Activated CD4-positive, alpha-beta T cell treated with anti-CD3 and anti-CD28 coated beads, Interleukin-2, amount 50 U/mL, for 48 hours (primary cell): ENCODE data around the gene C10orf53.

Experiments used
- DNase-seq, 2 experiments: peaks; one replicate each; pipeline ENCODE4 v3.0.0-alpha.2; 2020

Gene C10orf53

GRCh38 chr10:49739426-49739825 is 60.0 kb downstream of the C10orf53 start:
- DNase-seq, result no peak

DNA sequence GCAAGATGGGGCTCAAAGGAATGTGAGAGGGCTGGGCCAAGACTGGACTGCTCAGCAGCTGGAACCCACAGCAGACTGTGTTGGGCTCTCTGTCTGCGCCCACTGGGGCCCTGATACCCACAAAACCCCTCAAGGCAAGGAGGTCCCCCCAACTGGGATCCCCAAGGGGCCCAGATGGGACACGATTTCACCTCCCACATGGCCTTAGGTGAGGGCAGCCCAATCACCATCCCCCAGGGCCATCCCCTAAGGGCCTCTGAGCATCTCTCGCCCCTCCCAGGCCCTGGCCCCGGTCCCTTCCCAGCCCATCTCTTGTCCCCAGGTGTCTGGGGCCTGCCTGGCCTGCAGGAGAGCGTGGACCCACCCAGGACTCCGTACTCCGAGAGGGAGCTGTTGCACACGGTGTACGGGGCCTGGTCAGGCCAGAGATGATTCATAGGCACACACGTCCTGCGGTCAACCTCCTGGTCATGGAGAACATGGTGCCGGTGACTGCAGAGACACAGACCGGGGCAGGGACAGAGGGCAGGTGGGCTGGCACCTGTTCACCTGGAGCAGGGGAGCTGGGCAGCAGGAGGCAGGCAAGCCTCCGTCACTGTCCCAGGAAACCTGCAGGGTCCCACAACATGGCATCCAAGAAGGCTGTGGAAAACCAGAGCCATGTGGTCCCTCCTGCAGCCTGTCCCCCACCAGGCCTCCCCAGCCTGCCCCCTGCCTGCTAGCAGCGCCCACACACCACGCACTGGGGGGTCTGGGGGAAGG is 61.1 kb downstream of the C10orf53 start:
- DNase-seq, result no peak

DNA sequence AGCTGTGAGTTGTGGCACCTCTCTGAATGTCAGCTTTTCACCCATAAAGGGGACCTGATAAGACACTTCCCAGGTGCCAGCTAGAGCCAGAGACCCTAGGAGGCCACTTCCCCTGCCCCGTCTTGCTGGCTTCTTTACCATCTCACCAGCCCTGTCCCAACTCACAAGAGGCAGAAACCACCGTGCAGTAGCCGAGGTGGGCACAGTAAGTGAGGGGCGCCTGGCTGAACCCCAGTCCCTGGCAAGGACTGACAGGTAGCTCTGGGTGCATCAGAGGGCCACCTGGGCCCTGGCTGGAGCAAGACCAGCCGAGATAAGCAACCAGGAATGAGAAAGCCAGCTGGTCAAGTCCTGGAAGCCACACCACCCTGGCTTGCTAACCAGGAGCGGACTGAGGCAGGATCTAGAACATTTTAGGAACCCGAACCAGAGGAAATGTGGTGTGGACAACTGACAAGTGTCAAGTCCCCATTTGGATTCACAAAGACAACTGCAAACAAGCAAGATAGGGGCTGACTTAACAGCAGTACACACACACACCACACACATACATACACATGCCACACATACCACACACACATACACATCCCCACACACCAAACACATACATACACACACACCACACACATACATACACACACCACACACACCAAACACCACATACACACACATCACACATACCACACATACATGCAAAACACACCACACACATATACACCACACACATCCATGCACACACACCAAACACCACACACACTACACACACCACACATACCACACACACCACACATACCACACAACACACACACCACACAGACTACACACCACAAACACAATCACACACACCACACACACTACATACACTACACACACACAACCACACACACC is 61.9 kb downstream of the C10orf53 start:
- DNase-seq, result no peak

DNA sequence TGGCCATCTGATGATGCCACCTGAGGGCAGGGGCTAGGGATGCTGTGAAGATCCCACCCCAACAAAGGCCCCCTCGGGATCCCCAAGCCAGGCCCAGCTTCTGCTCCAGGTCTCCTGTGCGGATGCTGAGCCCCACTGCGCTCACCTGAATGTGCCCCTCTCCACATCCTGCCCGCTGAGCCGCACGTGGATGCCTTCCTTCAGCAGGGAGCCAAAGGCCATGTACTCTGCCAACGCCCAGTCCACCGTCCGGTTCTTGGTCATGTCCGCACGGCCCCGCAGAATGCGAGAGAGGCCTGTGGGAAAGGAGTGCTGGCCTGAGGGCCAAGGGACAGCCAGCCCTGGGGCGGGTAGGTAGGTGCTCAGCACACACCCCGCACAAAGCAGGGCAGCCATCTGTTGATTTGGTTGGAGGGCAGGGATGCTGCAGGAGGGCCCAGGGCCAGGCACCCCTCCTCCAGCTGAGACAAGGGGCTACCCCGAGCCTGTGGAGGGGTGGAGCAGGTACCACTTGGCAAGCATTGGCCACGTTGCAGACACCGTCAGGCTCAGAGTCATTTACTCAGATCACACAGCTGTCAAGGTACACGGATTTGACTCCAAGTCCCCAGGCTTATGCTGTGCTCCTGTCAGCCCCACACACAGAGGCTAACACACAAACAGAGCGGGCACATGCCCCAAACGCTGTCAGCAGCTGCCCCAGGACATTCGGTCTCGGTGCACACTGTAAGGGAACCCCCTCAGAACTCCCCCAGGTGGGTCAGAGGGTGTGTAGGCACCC is 63.4 kb downstream of the C10orf53 start:
- DNase-seq, result no peak

DNA sequence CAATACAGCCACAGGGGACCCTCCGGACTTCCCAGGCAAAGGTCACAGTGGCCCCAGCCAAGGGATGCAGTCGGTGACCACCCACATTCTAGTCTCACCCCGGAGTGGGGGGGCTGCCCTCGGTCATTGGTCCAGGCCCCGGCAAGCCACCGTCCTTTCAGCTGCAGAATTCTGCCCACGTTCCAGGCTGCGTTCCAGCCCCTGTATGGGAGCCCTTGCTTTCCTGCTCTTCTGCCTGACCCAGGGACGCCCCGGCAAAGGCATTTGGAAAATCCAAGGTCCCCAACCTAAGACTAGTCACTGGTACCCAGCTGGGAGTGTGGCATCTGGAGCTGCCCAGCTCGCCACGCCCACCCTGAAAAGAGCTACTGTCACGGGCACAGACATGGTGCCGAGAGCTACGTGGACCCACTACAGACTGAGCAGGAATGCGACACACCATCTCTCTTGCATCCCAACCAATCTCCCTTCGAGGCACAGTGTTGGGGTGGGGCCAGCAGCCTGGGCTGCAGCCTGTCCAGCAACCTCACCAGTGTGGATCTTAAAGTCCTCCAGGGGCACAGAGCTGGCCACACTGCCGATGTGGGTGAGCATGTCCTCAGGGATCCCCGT is 64.1 kb downstream of the C10orf53 start:
- no peak for DNase-seq

GRCh38 chr10:49744091-49744685 is 64.7 kb downstream of the C10orf53 start:
- DNase-seq, result no peak

GRCh38 chr10:49744924-49745605 is 65.6 kb downstream of the C10orf53 start:
- no peak for DNase-seq

- no peak for DNase-seq
Observed at GRCh38 chr10:49745756-49746155, 66.3 kb downstream of the C10orf53 start.

DNA sequence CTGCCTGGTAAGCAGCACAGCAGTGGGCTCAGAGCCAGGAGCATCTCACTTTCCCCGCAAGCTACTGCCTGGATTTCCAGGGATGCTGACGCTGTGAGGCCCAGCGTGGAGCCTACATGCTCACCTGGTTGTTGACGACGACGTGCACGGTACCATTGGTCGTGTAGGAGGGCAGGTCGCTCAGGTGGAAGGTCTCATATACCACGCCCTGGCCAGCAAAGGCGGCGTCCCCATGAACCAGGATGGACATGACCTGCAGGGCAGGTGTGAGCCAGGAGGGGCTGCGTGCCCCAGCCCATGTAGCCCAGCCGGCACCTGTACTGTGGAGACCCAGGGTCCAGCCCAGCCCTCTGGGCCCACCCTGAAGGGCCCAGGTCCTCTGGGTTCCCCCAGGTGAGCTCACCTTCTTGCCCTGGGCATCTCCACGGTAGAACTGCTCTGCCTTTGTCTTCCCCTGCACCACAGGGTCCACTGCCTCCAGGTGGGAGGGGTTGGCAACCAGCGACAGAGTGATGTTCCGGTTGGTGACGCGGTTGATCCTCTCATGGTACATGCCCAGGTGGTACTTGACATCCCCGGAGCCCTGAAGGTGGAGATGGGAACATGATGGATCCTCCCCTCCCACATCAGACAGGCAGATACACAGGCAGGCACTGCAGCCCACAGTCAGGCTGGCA is 67.3 kb downstream of the C10orf53 start:
- no peak for DNase-seq
